ENCODE measurements around the gene KRT75.

GRCh38 chr12:52458861-52459260 is 24.7 kb upstream of the KRT75 start:
- TF ChIP-seq CTCF (IDR thresholded peaks at IDR 0.05; ENCODE audit: borderline replicate concordance, extremely low read depth, low read length, poor library complexity, severe bottlenecking) (no peak), EZH2 (IDR thresholded peaks at IDR 0.05; ENCODE audit: borderline replicate concordance, low read depth, low read length, severe bottlenecking) (no peak)
